Measurements from ENCODE around the gene SSR2.

DNA sequence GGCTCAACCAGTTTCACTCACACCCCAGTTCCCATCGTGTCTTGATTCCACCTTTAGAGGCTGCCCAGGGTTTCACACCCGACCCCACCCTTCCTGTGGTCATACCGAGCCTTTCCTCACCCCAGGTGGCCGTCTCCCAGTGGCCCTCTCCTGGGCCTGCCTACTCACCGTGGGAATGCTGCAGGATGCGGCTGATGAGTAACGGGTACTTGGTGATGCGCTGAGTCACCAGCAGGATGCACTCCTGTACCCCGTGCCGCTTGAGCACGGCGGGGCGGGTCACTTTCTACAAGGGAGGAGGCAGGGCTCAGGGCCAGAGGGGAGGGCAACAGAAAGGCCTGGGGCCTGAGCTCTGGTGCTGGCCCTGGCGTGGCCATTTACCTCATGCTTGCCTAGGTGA lies 58.8 kb downstream of the SSR2 start:
- TF ChIP-seq, protein P1, sequence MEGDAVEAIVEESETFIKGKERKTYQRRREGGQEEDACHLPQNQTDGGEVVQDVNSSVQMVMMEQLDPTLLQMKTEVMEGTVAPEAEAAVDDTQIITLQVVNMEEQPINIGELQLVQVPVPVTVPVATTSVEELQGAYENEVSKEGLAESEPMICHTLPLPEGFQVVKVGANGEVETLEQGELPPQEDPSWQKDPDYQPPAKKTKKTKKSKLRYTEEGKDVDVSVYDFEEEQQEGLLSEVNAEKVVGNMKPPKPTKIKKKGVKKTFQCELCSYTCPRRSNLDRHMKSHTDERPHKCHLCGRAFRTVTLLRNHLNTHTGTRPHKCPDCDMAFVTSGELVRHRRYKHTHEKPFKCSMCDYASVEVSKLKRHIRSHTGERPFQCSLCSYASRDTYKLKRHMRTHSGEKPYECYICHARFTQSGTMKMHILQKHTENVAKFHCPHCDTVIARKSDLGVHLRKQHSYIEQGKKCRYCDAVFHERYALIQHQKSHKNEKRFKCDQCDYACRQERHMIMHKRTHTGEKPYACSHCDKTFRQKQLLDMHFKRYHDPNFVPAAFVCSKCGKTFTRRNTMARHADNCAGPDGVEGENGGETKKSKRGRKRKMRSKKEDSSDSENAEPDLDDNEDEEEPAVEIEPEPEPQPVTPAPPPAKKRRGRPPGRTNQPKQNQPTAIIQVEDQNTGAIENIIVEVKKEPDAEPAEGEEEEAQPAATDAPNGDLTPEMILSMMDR (conservative IDR thresholded peaks at IDR 0.05 in 1 of 2, IDR thresholded peaks at IDR 0.05 in 1 of 2; ENCODE audit: extremely low read depth in 1 of 2, insufficient read depth in 1 of 2, low read depth in 1 of 2, low read length in 2 of 2) = peak; percentile 9 to 47
- TF ChIP-seq EZH2 (IDR thresholded peaks at IDR 0.05; ENCODE audit: borderline replicate concordance, low read length) = no peak
